ENCODE results near the gene C2orf72.
"Not testable (repeated sequence)": the region's sequence is repeated elsewhere in the genome, so short reads cannot be mapped to it uniquely, and the experiment has no call there.

The C2orf72 gene

GRCh38 chr2:231058761-231059550 lies 21.6 kb downstream of the C2orf72 start:
- H3K4me3 ChIP-seq (replicated peaks; ENCODE audit: low read depth, low read length): no peak overlapping the region
- peak; percentile 20 for DNase-seq (ENCODE audit: low read depth)
- no peak for TF ChIP-seq CTCF (IDR thresholded peaks at IDR 0.05; ENCODE audit: low read length, missing control alignments)

DNA sequence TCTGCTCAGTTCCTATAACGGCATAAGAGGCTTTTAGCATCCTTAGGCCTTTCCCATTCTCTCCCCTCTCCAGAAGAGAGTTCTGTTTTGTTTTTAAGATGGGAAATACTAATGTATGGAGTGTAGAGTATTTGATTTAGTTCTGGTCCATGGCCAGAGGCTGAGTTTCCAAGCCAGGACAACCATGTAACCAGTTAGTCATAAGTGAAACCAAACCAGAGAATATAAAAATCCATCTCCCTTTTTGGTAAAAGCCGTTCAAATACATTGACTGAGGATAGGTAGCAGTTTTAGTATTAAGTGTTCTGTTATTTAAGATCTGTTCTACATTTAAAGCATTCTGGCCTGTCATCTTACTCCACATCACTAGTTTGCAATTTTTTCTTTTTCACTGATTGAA lies 22.4 kb downstream of the C2orf72 start:
- no peak for DNase-seq (ENCODE audit: low read depth)
- no peak overlapping the region for H3K4me3 ChIP-seq (replicated peaks; ENCODE audit: low read depth, low read length)
- TF ChIP-seq CTCF (IDR thresholded peaks at IDR 0.05; ENCODE audit: low read length, missing control alignments): no peak

- DNase-seq (ENCODE audit: low read depth): no peak
- no peak for TF ChIP-seq CTCF (IDR thresholded peaks at IDR 0.05; ENCODE audit: low read length, missing control alignments)
Observed at GRCh38 chr2:231062776-231063175, 25.5 kb downstream of the C2orf72 start.

GRCh38 chr2:231063347-231063746 lies 26.0 kb downstream of the C2orf72 start:
- TF ChIP-seq CTCF (IDR thresholded peaks at IDR 0.05; ENCODE audit: low read length, missing control alignments): no peak
- no peak overlapping the region for H3K4me3 ChIP-seq (replicated peaks; ENCODE audit: low read depth, low read length)
- DNase-seq (ENCODE audit: low read depth): no peak

More at GRCh38 chr2:231062776-231063175, 25.5 kb downstream of the C2orf72 start:
- no peak overlapping the region for H3K4me3 ChIP-seq (replicated peaks; ENCODE audit: low read depth, low read length)

DNA sequence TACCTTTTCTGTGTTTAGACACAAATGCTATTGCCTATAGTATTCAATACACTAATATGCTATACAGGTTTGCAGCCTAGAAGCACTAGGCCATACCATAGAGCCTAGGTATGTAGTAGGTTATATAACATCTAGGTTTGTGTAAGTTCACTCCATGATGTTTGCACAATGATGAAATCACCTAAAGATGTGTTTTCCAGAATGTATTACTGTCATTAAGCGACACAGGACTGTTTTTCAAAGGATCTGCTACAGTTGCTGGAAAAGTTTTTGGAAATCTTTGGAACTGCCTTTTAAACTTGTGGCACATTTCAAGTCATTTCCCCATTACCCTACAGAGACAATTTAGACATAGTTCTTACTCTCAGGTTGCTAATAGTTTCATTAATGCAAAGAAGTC lies 28.6 kb downstream of the C2orf72 start:
- DNase-seq (ENCODE audit: low read depth): no peak
- no peak for TF ChIP-seq CTCF (IDR thresholded peaks at IDR 0.05; ENCODE audit: low read length, missing control alignments)
- H3K4me3 ChIP-seq (replicated peaks; ENCODE audit: low read depth, low read length): no peak overlapping the region

- not testable (repeated sequence) for DNase-seq (ENCODE audit: low read depth); H3K4me3 ChIP-seq (replicated peaks; ENCODE audit: low read depth, low read length)
Observed at GRCh38 chr2:231067531-231067930, 30.2 kb downstream of the C2orf72 start.

DNA sequence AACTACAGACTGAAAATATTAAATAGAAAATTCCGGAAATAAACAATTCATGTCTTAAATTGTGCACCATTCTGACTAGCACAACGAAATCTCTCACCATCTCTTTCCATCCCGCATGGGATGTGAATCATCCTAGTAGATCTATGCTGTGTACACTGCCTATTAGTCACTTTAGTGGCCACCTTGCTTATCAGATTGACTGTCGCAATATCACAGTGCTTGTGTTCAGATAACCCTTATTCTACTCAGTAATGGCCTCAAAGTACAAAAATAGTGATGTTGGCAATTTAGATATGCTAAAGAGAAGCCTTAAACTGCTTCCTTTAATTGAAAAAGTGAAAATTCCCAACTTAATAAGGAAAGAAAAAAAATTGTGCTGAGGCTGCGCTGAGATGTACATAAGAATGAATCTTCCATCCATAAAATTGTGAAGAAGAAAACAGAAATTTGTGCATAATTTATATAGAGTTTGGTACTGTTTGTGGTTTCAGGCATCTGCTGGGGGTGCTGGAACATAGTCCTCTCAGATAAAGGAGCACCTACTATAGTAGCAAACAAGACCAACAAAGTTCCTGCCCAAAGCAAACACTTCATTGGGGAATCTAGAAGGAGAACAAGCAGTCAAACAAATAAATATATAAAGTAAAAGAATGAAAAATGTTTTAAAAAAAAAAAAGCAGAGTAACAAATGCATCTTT lies 31.4 kb downstream of the C2orf72 start:
- no peak overlapping the region for H3K4me3 ChIP-seq (replicated peaks; ENCODE audit: low read depth, low read length)
- no peak for TF ChIP-seq CTCF (IDR thresholded peaks at IDR 0.05; ENCODE audit: low read length, missing control alignments)
- peak; percentile 60 for DNase-seq (ENCODE audit: low read depth)
